Natural killer cell treated with Interleukin-12 subunit alpha and Interleukin-12 subunit beta and Interleukin-15 and Interleukin-18, amount 100 ng/mL, for 72 hours (primary cell): ENCODE data around the gene ZNF888. TPM values are rescaled to one million over a fixed set of nuclear protein-coding genes. Genes with fewer than 3 reads are reported as not detected.
"Not testable (repeated sequence)": the region's sequence is repeated elsewhere in the genome, so short reads cannot be mapped to it uniquely, and the experiment has no call there.

ENCODE experiments used
- ATAC-seq, 2 donors: fragments of 150-1000 bp; cut with Tn5 transposase in 1 of 2; sonication (Bioruptor Pico), chemical (Tn5 transposase) in 1 of 2; 2 replicates each; pipeline ENCODE4 v1.10.0; 2021
- DNase-seq: peaks from one replicate; pipeline ENCODE4 v3.0.0; 2022; ENCODE audit warnings: low spot score
- H3K27ac Mint-ChIP-seq, 2 donors: 1 replicate in 1 of 2; 2 replicates in 1 of 2; pipeline ENCODE4 v1.8.0; 2022; ENCODE audit warnings: mixed read lengths in 2 of 2, mild to moderate bottlenecking in 1 of 2, moderate library complexity in 1 of 2
- H3K27me3 Mint-ChIP-seq, 2 donors: 1 replicate in 1 of 2; 2 replicates in 1 of 2; pipeline ENCODE4 v1.8.0; 2022; ENCODE audit warnings: mixed read lengths in 2 of 2
- H3K36me3 Mint-ChIP-seq: one replicate; pipeline ENCODE4 v1.8.0; 2022; ENCODE audit warnings: mixed read lengths
- H3K4me1 Mint-ChIP-seq, 2 donors: 1 replicate in 1 of 2; 2 replicates in 1 of 2; pipeline ENCODE4 v1.8.0; 2022; ENCODE audit warnings: low read depth in 2 of 2, mixed read lengths in 2 of 2, mild to moderate bottlenecking in 1 of 2
- H3K4me3 Mint-ChIP-seq: one replicate; pipeline ENCODE4 v1.8.0; 2022; ENCODE audit warnings: mixed read lengths
- H3K9me3 Mint-ChIP-seq: 2 replicates; pipeline ENCODE4 v1.8.0; 2022; ENCODE audit warnings: mixed read lengths
- total RNA-seq, 2 donors: library from RNA; stranded (reverse); gene quantifications; one replicate each; pipeline ENCODE4 v1.2.3, GENCODE V29; 2022

The ZNF888 gene
- total RNA-seq, 2 donors from 2014 or later, result 5.3 to 6.5 TPM

DNA sequence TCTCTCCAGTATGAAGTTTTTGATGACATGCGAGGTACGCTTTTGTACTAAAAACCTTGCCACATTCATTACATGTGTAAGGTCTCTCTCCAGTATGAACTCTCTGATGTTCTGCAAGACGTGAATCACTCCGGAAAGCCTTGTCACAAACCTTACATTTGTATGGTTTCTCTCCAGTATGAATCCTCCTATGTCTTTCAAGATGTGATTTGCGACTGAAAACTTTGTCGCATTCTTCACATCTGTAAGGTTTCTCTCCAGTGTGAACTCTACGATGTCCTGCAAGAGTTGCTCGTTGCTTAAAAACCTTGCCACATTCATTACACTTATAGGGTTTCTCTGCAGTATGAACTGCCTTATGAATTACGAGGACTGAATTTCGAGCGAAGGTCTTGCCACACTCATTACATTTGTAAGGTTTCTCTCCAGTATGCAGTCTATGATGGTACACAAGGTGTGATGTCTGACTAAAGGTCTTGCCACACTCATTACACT lies 42.3 kb downstream of the ZNF888 start:
- H3K36me3 Mint-ChIP-seq, result peaks cover 71% of the 10 kb centered on the region
- no peak overlapping the region for H3K4me3 Mint-ChIP-seq
- no peaks in the 10 kb centered on the region for H3K4me1 Mint-ChIP-seq
- no peak for DNase-seq
- peaks cover 29% of the 10 kb centered on the region for H3K9me3 Mint-ChIP-seq
- no peak overlapping the region for H3K27ac Mint-ChIP-seq
- no peaks in the 10 kb centered on the region for H3K27me3 Mint-ChIP-seq
- ATAC-seq, result no peak

DNA sequence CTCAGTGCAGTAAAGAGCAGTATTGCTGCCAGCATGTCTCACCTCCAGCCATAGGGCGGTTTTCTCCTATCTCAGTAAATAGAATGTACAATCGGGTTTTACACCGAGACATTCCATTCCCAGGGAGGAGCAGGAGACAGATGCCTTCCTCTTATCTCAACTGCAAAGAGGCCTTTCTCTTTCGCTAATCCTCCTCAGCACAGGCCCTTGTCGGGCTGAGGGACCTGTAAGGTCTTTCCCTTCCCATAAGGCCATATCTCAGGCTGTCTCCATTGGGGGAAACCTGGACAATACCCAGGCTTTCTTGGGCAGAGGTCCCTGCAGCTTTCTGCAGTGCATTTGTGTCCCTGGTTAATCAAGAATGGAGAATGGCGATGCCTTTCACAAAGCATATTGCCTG lies 50.2 kb downstream of the ZNF888 start:
- ATAC-seq, H3K27me3 Mint-ChIP-seq, H3K27ac Mint-ChIP-seq, DNase-seq, H3K9me3 Mint-ChIP-seq, H3K4me3 Mint-ChIP-seq, H3K4me1 Mint-ChIP-seq: not testable (repeated sequence)
- peaks cover 16% of the 10 kb centered on the region for H3K36me3 Mint-ChIP-seq

DNA sequence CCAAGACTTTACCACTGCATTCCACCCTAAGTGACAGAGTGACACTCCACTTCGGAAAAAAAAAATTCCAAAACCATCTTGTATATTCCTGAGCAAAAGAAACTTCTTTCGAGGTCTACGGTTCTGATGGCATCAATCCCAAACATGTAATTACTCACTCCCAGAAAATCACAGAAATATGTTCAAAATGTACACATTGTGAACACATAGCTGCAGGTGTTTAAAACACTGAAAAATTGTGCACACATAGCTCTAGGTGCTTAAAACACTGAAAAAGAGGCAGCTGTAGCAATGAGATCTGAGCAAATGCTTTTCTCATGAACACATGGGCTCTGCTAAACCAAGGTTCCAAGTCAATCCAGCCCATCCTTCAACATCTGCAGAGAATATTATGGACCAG lies 51.8 kb downstream of the ZNF888 start:
- ATAC-seq (no peak), DNase-seq (no peak)
- peaks cover 0 to 2% of the 10 kb centered on the region in 2 donors for H3K4me1 Mint-ChIP-seq
- peaks cover 5% of the 10 kb centered on the region for H3K36me3 Mint-ChIP-seq
- H3K9me3 Mint-ChIP-seq, result peaks cover 5% of the 10 kb centered on the region
- no peak overlapping the region for H3K27ac Mint-ChIP-seq
- H3K27me3 Mint-ChIP-seq, result no peaks in the 10 kb centered on the region
- H3K4me3 Mint-ChIP-seq, result no peak overlapping the region

DNA sequence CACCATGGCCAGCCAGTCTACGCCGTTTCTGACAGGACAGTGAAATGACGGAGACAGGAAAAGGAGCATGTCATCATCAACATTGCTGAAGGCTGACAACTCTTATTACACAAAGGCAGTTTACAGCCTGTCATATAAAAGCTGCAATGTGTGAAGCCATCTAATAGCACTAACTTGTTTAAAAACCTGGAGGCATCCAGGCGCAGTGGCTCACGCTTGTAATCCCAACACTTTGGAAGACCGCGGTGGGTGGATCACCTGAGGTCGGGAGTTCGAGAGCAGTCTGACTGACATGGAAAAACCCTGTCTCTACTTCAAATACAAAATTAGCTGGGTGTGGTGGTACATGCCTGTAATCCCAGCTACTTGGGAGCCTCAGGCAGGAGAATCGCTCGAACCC lies 55.2 kb downstream of the ZNF888 start:
- not testable (repeated sequence) for H3K9me3 Mint-ChIP-seq, H3K27me3 Mint-ChIP-seq, H3K4me1 Mint-ChIP-seq, DNase-seq, H3K36me3 Mint-ChIP-seq, H3K27ac Mint-ChIP-seq, ATAC-seq, H3K4me3 Mint-ChIP-seq

DNA sequence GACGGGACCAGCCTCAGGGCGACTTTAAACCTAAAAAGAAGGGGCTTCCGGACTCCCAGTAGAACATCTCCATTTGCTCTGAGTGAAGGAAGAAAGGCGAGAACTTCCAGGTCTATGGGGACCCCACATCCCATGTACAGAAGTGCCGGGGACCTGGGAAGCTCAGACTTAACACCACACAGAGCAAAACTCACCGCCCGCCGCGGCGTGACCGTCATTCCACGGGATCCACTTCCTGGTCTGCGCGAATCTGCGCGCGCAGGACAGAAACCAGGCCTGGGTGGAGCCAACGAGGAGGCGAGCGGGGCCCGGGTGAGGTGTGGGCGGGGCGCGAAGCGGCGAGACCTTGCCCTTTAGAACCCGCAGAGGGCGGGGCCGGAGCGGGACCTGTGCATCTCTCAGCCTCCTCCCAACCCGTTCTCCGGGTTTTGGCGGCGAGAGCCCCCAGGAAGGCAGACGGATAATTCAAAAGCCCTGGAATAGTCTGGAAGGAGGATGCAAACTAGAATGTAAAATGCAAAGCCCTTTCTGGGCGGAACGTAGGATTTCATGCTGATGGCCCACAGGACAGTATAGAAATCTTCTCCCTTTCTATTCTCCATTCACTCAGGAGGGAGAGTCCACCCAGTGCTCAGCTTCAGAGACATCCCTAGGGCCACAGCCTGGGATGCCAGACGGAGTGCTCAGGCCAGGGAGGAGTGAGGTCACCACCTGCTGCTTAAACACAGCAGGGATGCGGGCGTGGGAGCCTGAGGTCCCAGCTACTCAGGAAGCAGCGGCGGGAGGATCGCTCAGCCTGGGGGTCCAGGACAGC lies 65.6 kb downstream of the ZNF888 start, which contains the start of gene ZNF468:
Gene ZNF468 (minus strand): TSS at position 242 of the 814 bp plus-strand sequence. CDS start 3,347 bp downstream, outside the sequence.
- Mint-ChIP-seq H3K4me1 (peaks cover 12 to 24% of the 10 kb centered on the region in 2 donors), H3K27ac (peak within 1 kb of the TSS; percentile 49 to 88), H3K36me3 (peaks cover 19% of the 10 kb centered on the region)

DNA sequence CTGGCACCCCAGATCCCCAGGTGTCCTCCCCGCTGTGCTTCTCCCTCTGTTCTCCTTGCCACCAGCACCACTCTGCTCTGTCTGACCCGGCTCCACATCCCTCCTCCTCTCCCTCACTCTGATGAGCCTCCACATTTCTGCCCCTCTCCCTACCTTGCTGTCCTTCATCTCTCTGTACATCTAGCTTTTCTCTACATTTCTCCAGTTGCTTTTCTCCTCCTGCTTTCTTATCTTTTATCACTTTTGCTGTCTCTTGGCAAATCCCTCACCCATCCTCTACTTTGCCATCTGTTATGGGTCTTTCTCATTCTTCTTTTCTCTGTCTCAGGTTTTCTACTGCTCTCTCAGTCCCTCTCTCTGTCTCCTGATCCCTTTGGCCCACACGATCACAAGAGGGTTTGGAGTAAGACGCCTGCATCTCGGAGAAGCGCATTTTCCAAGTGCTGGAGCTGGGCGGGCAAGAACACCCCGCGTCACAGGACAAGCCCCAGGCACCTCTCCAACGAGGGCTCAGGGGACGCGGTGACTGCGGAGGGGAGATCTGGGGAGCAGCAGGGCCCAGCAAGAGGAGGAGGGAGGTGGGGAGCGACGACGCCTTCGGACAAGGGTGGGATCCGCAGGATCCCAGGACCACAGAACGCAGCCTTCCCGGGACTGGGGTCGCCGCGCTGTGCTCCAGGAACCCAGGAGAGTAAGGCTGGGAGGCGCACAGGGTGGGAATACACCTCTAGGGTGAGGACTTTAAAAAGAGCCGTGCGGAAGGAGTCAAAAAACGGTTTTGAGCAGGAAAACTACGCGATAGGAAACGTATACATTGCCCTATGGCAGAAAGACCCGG lies 66.5 kb downstream of the ZNF888 start:
- H3K9me3 Mint-ChIP-seq, DNase-seq, H3K27me3 Mint-ChIP-seq: not testable (repeated sequence)
- Mint-ChIP-seq H3K4me3 (peak overlapping the region; percentile 82), H3K36me3 (peaks cover 15% of the 10 kb centered on the region), H3K4me1 (peaks cover 12 to 24% of the 10 kb centered on the region in 2 donors), H3K27ac (peak overlapping the region; percentile 49 to 88)
- peak; percentile 1 to 53 for ATAC-seq

More for the DNA sequence above, 65.6 kb downstream of the ZNF888 start, which contains the start of gene ZNF468:
- H3K27me3 Mint-ChIP-seq, H3K9me3 Mint-ChIP-seq: not testable (repeated sequence)
- ATAC-seq (peak; percentile 100), DNase-seq (peak; percentile 81)
- H3K4me3 Mint-ChIP-seq, result peak within 1 kb of the TSS; percentile 82

Other genes starting within 250 kb of the ZNF888 start
- gene ZNF611, start 188.4 kb downstream of the ZNF888 start, total RNA-seq, result 10 to 100 TPM; 39.1 to 50.7 TPM
- gene ZNF600, start 136.6 kb downstream of the ZNF888 start, total RNA-seq, result 10 to 100 TPM; 11.5 to 35.2 TPM
- 10 to 100 TPM; 11.3 to 24.7 TPM for gene ZNF28, start 101.8 kb downstream of the ZNF888 start, total RNA-seq
- gene ZNF468, start 65.8 kb downstream of the ZNF888 start, total RNA-seq, result 10 to 100 TPM; 11.3 to 18.7 TPM
- 10 to 100 TPM; 13.9 to 15.4 TPM for gene ZNF320, start 25.8 kb downstream of the ZNF888 start, total RNA-seq
- gene ZNF816, start 39.5 kb upstream of the ZNF888 start, total RNA-seq, result 10 to 100 TPM in 1 of 2 donors, 1 to 10 TPM in 1; 8.7 to 11.8 TPM
- gene ERVV-1, start 90.5 kb upstream of the ZNF888 start, total RNA-seq, result not detected
- gene ERVV-2, start 121.3 kb upstream of the ZNF888 start, total RNA-seq, result not detected
- 10 to 100 TPM; 31.3 to 41.4 TPM for gene ZNF160, start 180.0 kb upstream of the ZNF888 start, total RNA-seq
- gene ZNF415, start 209.5 kb upstream of the ZNF888 start, total RNA-seq, result 1 to 10 TPM; 1.1 to 3.2 TPM
- gene ZNF347, start 235.6 kb upstream of the ZNF888 start, total RNA-seq, result 10 to 100 TPM in 1 of 2 donors, 1 to 10 TPM in 1; 4.6 to 12.6 TPM